GM12892 (cell line): ENCODE measurements around the gene IGF1R.
A peak's percentile ranks its signal among the peaks of the same experiment; 100 is the strongest.

Source experiments
- DNase-seq: peaks from one replicate; pipeline ENCODE4 v3.0.0; 2011; ENCODE audit not compliant: insufficient read length
- FAIRE-seq: peaks from 2 replicates; lab custom pipeline; 2011; peaks lifted over from hg19 to GRCh38; lab: Jason Lieb, UNC
- POLR2A ChIP-seq: IDR thresholded peaks from 2 replicates; pipeline ENCODE4 v1.6.1; 2011; ENCODE audit warnings: low read depth, low read length, control low read depth
- POLR2AphosphoS5 ChIP-seq: IDR thresholded peaks from 2 replicates; pipeline ENCODE4 v1.6.1; 2011; ENCODE audit warnings: low read depth, low read length, control low read depth
- TAF1 ChIP-seq: IDR thresholded peaks from 2 replicates; pipeline ENCODE4 v1.6.1; 2011; ENCODE audit warnings: low read depth, mild to moderate bottlenecking, control low read depth, low read length, borderline replicate concordance

The IGF1R gene

DNA sequence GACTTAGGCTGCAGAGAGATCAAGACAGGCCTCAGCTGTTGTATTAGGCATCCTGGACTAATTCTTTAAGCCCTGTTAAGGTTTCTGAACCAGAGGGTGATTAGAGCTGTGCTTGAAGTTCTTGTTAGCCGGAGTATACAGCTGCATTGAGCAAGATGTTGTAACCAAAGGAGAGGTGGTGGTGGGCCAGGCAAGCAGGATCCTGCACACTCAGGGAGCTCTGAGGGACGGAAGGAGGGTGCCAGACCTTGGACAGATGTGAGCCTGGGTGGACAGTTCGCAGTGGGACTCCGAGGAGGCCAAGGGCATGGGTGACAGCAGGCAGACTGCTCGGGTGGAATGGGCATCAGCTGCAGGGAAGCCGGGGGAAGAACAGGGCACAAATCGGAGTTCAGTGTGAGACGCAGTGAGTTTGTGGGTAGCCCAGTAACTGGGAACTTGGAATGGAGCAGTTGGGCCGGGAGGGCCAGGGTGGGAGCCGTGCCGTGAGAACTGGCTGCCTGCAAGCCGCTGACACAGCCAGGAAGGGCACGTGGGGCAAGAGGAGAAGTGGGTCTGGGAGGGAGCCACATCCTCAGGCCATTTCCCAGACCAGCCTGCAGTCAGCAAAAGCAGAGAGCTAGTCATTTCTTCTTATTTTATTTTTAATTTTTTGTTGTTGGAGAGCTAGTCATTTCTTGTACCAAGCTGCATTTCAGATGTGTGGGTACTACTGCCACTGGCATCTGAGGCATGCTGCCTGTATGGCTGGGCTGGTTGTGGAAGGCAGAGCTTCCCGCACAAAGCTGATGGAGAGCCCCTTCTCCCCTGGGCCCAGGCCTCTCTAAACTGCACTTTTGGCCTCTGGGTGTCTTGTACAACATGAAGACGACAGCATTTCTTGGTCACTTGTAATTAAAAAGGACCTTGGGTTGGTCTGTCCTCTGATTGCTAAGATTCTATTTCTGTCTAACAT is 298.2 kb downstream of the IGF1R start:
- TF ChIP-seq TAF1 (no peak), POLR2A (no peak), POLR2AphosphoS5 (no peak)
- DNase-seq (no peak), FAIRE-seq (no peak)

DNA sequence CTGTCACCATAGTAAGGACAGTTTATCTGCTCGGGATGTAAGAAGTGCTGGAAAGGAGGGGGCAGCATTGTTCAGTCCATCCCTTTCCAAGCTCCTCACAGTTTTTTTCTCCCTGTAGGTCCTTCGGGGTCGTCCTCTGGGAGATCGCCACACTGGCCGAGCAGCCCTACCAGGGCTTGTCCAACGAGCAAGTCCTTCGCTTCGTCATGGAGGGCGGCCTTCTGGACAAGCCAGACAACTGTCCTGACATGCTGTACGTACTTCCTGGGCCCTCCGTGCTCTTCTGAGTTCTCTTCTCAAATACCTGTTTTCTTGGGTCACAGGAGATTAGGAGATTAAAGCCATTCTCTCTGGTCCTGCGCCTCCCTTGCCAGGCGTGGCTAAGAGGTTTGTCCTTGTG is 300.1 kb downstream of the IGF1R start:
- FAIRE-seq (no peak), DNase-seq (no peak)
- TF ChIP-seq POLR2AphosphoS5 (no peak), POLR2A (no peak), TAF1 (no peak)

GRCh38 chr15:98948941-98949340 is 300.6 kb downstream of the IGF1R start:
- no peak for DNase-seq
- TF ChIP-seq POLR2AphosphoS5 (no peak), TAF1 (no peak), POLR2A (no peak)
- no peak for FAIRE-seq

GRCh38 chr15:98949624-98950023 is 301.3 kb downstream of the IGF1R start:
- FAIRE-seq (no peak), DNase-seq (no peak)
- no peak for TF ChIP-seq POLR2A
- TF ChIP-seq TAF1: no peak
- TF ChIP-seq POLR2AphosphoS5: no peak

- no peak for FAIRE-seq
- TF ChIP-seq POLR2A (no peak), POLR2AphosphoS5 (no peak), TAF1 (no peak)
- no peak for DNase-seq
Observed at GRCh38 chr15:98950248-98950647, 301.9 kb downstream of the IGF1R start.

GRCh38 chr15:98951004-98951403 is 302.7 kb downstream of the IGF1R start:
- FAIRE-seq (no peak), DNase-seq (no peak)
- TF ChIP-seq POLR2A: no peak
- TF ChIP-seq TAF1: no peak
- TF ChIP-seq POLR2AphosphoS5: no peak

GRCh38 chr15:98951493-98952320 is 303.4 kb downstream of the IGF1R start:
- FAIRE-seq (no peak), DNase-seq (no peak)
- no peak for TF ChIP-seq TAF1
- TF ChIP-seq POLR2AphosphoS5: no peak
- no peak for TF ChIP-seq POLR2A

GRCh38 chr15:98952381-98952803 is 304.1 kb downstream of the IGF1R start:
- no peak for DNase-seq

GRCh38 chr15:98953000-98953787 is 304.9 kb downstream of the IGF1R start:
- FAIRE-seq (no peak), DNase-seq (no peak)
- TF ChIP-seq POLR2A (no peak), POLR2AphosphoS5 (0 out of 2 replicates have a peak, but pooled peaks have one; percentile 36)

More at GRCh38 chr15:98952381-98952803, 304.1 kb downstream of the IGF1R start:
- no peak for FAIRE-seq
- TF ChIP-seq POLR2AphosphoS5: no peak
- no peak for TF ChIP-seq POLR2A

DNA sequence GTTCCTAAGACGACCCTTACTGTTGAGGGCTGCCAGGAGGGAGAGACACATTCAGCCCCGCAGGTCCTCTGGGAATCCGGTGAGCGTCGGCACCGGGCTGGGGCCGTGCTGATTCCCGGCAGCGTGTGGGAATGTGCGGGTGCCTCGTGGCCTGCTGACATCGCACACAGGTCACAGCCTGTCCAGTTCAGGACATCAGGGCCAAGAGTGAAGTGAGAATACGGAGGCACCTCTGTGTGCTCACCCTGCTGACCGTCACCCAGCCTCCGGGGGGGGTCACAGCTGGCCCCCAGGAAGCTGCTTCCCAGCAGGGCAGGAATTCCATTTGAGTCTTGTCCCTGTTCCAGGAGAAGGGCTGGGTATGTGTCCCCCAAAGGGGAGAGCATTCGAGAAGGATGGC is 305.6 kb downstream of the IGF1R start:
- DNase-seq (no peak), FAIRE-seq (no peak)
- TF ChIP-seq TAF1 (no peak), POLR2AphosphoS5 (no peak), POLR2A (no peak)

DNA sequence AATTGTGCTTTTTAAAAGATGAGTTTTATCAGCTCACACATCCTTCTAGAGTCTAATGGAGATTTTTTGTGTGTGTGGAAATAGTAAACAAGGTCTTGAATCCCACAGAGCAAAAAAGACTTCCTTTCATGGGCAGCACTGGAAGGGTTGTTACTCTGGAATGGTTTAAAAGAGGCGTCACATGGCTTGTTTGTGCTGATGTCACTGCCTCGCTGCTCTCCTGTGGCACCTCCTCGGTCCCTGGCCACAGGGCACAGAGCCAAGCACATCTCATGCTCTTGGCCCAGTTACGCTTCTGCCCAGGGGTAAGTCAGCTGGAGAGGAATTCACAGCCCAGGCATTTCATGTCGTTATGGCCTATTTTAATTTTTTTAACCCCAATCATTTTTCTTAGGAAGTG is 306.1 kb downstream of the IGF1R start:
- no peak for FAIRE-seq
- TF ChIP-seq POLR2AphosphoS5: no peak

More for the DNA sequence above, 306.1 kb downstream of the IGF1R start:
- no peak for DNase-seq
